GM12874 (cell line): ENCODE results near the gene NDRG2.

ENCODE experiments used
- CTCF ChIP-seq: IDR thresholded peaks from 2 replicates; pipeline ENCODE4 v1.5.1; 2011; ENCODE audit warnings: low read depth, mild to moderate bottlenecking, control low read depth, low read length, moderate library complexity; ENCODE audit not compliant: insufficient read depth

Gene NDRG2

GRCh38 chr14:21070083-21070609 is 45.3 kb upstream of the NDRG2 start, which contains the start of gene ARHGEF40:
TSS of gene ARHGEF40 (plus strand) at chr14:21070304. CDS start at chr14:21070397, 93 bp downstream.
- no peak for TF ChIP-seq CTCF

- no peak for TF ChIP-seq CTCF
These were observed 44.7 kb upstream of the NDRG2 start for GRCh38 chr14:21069388-21070082.

GRCh38 chr14:21068521-21069387 is 43.9 kb upstream of the NDRG2 start:
- peak; percentile 30; the same call in 1 of the 2 replicates for TF ChIP-seq CTCF

- TF ChIP-seq CTCF = peak; percentile 28; the same call in 1 of the 2 replicates
These were observed 42.1 kb upstream of the NDRG2 start for GRCh38 chr14:21066882-21067502.

- no peak for TF ChIP-seq CTCF
These were observed 38.6 kb upstream of the NDRG2 start for GRCh38 chr14:21063479-21063878.

GRCh38 chr14:21061347-21061668 is 36.4 kb upstream of the NDRG2 start:
- TF ChIP-seq CTCF = no peak
